DOHH2 (cell line): Measurements from ENCODE around the gene PRDM10.

ENCODE experiments used
- H3F3A ChIP-seq: fragments of 200-600 bp; sonication (generic), shearing (Covaris generic); 2 replicates; pipeline ENCODE4 v1.6.0; 2016; ENCODE audit warnings: antibody characterized with exemption, mild to moderate bottlenecking; ENCODE audit not compliant: control insufficient read depth, insufficient read depth
- H3K27ac ChIP-seq: fragments of 200-600 bp; sonication (generic); 2 replicates; pipeline ENCODE4 v1.5.1; 2014; ENCODE audit warnings: low read depth, mild to moderate bottlenecking, low read length, moderate library complexity
- H3K27me3 ChIP-seq: fragments of 200-600 bp; sonication (generic); 2 replicates; pipeline ENCODE4 v1.6.1; 2014; ENCODE audit warnings: mild to moderate bottlenecking, low read length, mixed read lengths; ENCODE audit not compliant: control insufficient read depth
- H3K36me3 ChIP-seq: fragments of 200-600 bp; sonication (generic); 2 replicates; pipeline ENCODE4 v1.6.1; 2014; ENCODE audit warnings: mild to moderate bottlenecking, low read length, moderate library complexity, mixed read lengths; ENCODE audit not compliant: control insufficient read depth
- H3K4me1 ChIP-seq: fragments of 200-600 bp; sonication (generic); 2 replicates; pipeline ENCODE4 v1.6.1; 2014; ENCODE audit warnings: mild to moderate bottlenecking, low read length, mixed read lengths; ENCODE audit not compliant: control insufficient read depth
- H3K4me2 ChIP-seq: fragments of 200-600 bp; sonication (generic); 2 replicates; pipeline ENCODE4 v1.6.0; 2014; ENCODE audit warnings: mild to moderate bottlenecking, low read length, moderate library complexity
- H3K4me3 ChIP-seq: fragments of 200-600 bp; sonication (generic); 2 replicates; pipeline ENCODE4 v1.5.1; 2014; ENCODE audit warnings: mild to moderate bottlenecking, low read length, mixed read lengths
- H3K79me2 ChIP-seq: fragments of 200-600 bp; sonication (generic); 2 replicates; pipeline ENCODE4 v1.6.1; 2014; ENCODE audit warnings: mild to moderate bottlenecking, low read length, mixed read lengths; ENCODE audit not compliant: control insufficient read depth
- H3K9me2 ChIP-seq: fragments of 200-600 bp; sonication (generic); replicated peaks from 2 replicates; pipeline ENCODE4 v1.6.1; 2014; ENCODE audit warnings: mild to moderate bottlenecking, low read length, mixed read lengths; ENCODE audit not compliant: control insufficient read depth
- H3K9me3 ChIP-seq: fragments of 200-600 bp; sonication (generic); 2 replicates; pipeline ENCODE4 v1.6.1; 2014; ENCODE audit warnings: antibody characterized with exemption, low read length, mixed read lengths; ENCODE audit not compliant: control insufficient read depth, insufficient read depth
- H4K20me1 ChIP-seq: fragments of 200-600 bp; sonication (generic); 2 replicates; pipeline ENCODE4 v1.6.0; 2014; ENCODE audit warnings: low read depth, mild to moderate bottlenecking, antibody characterized with exemption, low read length, moderate library complexity; ENCODE audit not compliant: control insufficient read depth, insufficient read depth
- EZH2phosphoT487 ChIP-seq: fragments of 200-600 bp; sonication (generic); IDR thresholded peaks from 2 replicates; pipeline ENCODE4 v1.6.1; 2017; ENCODE audit warnings: borderline replicate concordance, mild to moderate bottlenecking, antibody characterized with exemption, low read length, moderate library complexity, mixed read lengths
- TF ChIP-seq, protein P1 (sequence below): fragments of 200-600 bp; sonication (generic); IDR thresholded peaks from one replicate; pipeline ENCODE4 v1.5.1; 2014; ENCODE audit warnings: antibody characterized with exemption, mild to moderate bottlenecking, low read depth, low read length; ENCODE audit not compliant: poor library complexity, severe bottlenecking

PRDM10 gene

DNA sequence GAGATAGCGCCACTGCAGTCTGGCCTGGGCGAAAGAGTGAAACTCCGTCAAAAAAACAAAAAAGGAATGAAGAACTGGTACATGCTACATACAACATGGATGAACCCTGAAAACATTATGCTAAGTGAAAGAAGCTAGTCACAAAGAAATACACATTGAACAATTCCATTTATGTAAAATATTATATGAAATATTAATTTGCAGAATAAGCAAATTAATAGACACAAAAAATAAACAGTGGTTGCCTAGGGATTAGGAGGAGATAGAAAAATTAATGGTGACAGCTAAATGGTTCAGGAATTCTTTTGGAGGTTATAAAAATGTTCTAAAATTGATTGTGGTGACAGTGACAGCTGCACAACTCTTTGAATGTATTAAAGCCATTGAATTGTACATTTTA is 14.7 kb downstream of the PRDM10 start:
- Histone ChIP-seq H3K4me1 (peaks cover 15% of the 10 kb centered on the region), H3K9me2 (no peaks in the 10 kb centered on the region)
- TF ChIP-seq EZH2phosphoT487, result no peak
- TF ChIP-seq, protein P1, sequence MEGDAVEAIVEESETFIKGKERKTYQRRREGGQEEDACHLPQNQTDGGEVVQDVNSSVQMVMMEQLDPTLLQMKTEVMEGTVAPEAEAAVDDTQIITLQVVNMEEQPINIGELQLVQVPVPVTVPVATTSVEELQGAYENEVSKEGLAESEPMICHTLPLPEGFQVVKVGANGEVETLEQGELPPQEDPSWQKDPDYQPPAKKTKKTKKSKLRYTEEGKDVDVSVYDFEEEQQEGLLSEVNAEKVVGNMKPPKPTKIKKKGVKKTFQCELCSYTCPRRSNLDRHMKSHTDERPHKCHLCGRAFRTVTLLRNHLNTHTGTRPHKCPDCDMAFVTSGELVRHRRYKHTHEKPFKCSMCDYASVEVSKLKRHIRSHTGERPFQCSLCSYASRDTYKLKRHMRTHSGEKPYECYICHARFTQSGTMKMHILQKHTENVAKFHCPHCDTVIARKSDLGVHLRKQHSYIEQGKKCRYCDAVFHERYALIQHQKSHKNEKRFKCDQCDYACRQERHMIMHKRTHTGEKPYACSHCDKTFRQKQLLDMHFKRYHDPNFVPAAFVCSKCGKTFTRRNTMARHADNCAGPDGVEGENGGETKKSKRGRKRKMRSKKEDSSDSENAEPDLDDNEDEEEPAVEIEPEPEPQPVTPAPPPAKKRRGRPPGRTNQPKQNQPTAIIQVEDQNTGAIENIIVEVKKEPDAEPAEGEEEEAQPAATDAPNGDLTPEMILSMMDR, result no peak

DNA sequence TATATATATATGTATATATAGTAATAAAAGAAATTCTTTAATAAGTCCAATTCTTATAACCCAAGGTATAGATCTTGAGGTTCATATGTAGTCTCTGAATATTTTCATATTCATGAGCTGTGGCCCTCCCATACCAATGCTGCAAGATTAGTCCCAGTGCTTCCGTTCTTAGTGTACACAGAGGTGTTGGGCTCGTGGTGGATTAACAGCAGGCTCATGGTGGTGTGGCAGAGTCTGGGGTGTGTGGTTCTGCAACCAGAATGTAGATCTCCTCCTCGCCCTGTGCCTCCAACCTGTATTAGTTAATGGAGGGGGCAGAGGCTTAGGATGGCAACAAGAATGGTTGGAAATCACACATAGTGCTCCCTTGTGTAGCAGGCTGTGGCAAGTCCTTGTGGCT is 16.8 kb downstream of the PRDM10 start:
- Histone ChIP-seq H4K20me1 (no peaks in the 10 kb centered on the region), H3K27me3 (no peaks in the 10 kb centered on the region), H3K36me3 (no peaks in the 10 kb centered on the region), H3K4me3 (no peak overlapping the region), H3K79me2 (no peaks in the 10 kb centered on the region), H3K4me1 (peaks cover 3% of the 10 kb centered on the region; the same call in 1 of the 2 replicates), H3K4me2 (no peak overlapping the region), H3K27ac (no peak overlapping the region), H3K9me3 (no peaks in the 10 kb centered on the region), H3F3A (no peaks in the 10 kb centered on the region), H3K9me2 (no peaks in the 10 kb centered on the region)
- TF ChIP-seq, protein P1, result no peak
- TF ChIP-seq EZH2phosphoT487, result no peak

More for the DNA sequence above, 14.7 kb downstream of the PRDM10 start:
- Histone ChIP-seq H3K79me2 (peaks cover 1% of the 10 kb centered on the region; the same call in 1 of the 2 replicates), H3K4me3 (no peak overlapping the region), H3K4me2 (no peak overlapping the region), H3K27me3 (no peaks in the 10 kb centered on the region), H3K27ac (no peak overlapping the region), H3F3A (peaks cover 1% of the 10 kb centered on the region; the same call in 1 of the 2 replicates), H3K9me3 (no peaks in the 10 kb centered on the region), H4K20me1 (no peaks in the 10 kb centered on the region), H3K36me3 (no peaks in the 10 kb centered on the region)

DNA sequence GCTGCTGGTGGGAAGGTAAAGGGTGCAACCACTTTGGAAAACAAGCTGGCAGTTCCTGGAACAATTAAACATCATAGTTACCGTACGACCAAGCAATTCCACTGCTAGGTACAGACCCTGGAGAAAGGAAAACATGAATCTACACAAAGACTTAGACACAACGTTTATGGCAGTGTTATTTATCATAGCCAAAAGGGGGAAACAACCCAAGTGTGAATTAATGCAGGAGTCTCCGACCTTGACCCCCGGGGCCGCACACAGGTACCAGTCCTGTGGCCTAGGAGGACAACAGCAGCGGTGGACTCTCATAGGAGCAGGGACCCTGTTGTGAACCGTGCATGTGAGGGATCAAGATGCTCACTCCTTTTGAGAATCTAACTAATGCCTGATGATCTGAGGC is 22.5 kb downstream of the PRDM10 start:
- Histone ChIP-seq H3K4me2 (no peak overlapping the region), H3K9me2 (no peaks in the 10 kb centered on the region), H3K36me3 (no peaks in the 10 kb centered on the region), H3K27me3 (no peaks in the 10 kb centered on the region), H3K27ac (no peak overlapping the region), H4K20me1 (no peaks in the 10 kb centered on the region), H3F3A (no peaks in the 10 kb centered on the region), H3K4me3 (no peak overlapping the region), H3K4me1 (peaks cover 17% of the 10 kb centered on the region), H3K79me2 (no peaks in the 10 kb centered on the region), H3K9me3 (no peaks in the 10 kb centered on the region)
- TF ChIP-seq EZH2phosphoT487, result no peak
- TF ChIP-seq, protein P1, result no peak
